K562 treated with DMSO at 1 percent for 48 hours (cell line): ENCODE measurements around the gene TEX13D. TPM values are rescaled to one million over a fixed set of nuclear protein-coding genes. Genes with fewer than 3 reads are reported as not detected.

Source experiments
- total RNA-seq: library from RNA; unstranded; fragments of 300-600 nt; gene quantifications from 2 replicates; pipeline ENCODE4 v1.2.3, GENCODE V29; 2022; ENCODE audit warnings: low replicate concordance; ENCODE audit errors: extremely low read depth

The TEX13D gene
- total RNA-seq = not detected in 2 replicates

DNA sequence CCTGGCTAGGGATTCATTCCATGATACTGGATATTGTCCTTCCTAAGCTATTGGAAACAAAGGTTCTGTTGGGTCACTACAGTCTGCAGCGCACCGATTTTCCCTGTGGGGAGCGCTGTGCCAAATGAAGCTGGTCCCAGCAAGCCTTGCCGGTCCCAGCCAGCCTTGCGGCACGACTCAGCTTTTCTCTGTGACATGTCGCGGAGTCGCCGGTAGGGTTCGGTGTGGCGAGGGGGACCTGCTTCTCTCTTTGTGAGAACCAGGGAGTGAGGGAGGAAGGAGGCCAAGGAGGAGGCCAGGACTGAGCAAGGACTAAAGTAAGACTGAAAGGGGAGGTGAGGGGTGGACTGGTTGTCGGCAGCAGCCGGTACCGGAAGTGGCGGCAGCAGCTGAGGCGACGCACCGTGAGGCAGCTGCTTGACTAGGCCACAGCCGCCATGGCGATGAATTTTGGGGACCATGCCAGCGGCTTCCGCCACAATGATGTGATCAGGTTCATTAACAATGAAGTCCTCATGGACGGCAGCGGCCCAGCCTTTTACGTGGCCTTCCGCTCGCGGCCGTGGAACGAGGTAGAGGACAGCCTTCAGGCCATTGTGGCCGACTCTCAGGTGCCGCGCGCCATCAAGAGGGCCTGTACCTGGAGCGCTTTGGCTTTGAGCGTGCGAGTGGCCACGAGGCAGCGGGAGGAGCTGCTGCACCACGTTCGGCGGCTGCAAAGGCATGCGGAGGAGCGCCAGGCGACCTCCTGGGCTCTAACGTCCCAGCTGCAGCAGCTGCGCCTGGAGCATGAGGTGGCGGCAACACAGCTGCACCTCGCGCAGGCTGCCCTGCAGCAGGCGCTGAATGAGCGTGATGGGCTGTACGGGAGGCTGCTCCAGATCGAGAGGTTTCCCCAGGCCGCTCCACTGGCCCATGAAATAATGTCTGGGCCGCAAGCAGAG lies at the start of gene TEX13D:
TSS of gene TEX13D (plus strand) at position 180 of the 944 bp plus-strand sequence. CDS start at position 438, 258 bp downstream.

DNA sequence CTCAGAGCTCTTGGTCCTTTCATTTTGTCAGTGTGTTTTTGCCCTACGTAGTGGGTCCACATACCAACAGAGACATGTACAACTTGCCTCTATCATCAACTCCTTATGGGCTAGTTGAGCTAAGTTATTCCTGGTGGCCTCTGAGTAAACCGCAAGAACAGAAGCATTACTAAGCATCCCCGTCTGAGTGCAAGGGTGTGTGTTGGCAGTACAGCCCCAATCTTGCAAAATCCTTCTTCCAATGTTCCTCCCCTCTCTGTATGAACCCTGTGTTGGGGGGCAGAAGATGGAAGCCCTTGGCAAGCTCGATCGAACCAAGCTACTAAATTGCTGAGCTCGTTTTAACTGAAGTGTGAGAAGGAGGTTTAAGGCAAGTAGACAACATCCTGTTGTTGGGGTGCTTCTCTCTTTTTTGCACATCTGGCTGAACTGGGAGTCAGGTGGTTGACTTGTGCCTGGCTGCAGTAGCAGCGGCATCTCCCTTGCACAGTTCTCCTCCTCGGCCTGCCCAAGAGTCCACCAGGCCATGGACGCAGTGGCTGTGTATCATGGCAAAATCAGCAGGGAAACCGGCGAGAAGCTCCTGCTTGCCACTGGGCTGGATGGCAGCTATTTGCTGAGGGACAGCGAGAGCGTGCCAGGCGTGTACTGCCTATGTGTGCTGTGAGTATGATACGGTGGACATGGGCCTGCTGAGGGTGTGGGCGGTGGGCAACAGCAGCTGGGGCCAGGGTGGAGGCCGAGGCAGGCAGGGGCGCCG lies 13.8 kb downstream of the TEX13D start, which contains the start of gene SH2D1A:
TSS of gene SH2D1A (plus strand) at position 447 of the 760 bp plus-strand sequence. CDS start at position 527, 80 bp downstream.

Other genes starting within 250 kb of the TEX13D start
- gene SH2D1A, start 13.9 kb downstream of the TEX13D start, total RNA-seq = not detected in 2 replicates